ENCODE results near the gene CREB3L1.

DNA sequence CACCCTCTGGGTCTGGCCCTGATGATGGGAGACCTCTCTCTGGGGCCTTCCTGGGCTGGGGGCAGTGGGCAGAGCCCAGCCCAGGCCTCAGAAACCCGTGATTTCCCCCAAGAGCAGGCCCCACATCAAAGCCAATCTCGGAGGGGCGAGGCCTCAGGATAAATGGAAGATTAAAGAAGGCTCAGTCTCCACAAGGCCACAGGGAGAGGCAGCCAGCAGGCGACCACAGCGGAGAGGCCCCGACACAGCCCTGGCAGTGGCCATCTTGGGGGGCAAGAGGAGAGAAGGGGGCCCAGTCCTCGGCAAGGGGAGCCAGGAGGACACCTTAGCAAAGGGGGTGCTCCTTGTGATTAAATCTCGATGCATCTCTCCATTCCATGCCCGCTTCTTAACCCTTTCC lies 12.5 kb upstream of the CREB3L1 start:
- TF ChIP-seq, protein P1, sequence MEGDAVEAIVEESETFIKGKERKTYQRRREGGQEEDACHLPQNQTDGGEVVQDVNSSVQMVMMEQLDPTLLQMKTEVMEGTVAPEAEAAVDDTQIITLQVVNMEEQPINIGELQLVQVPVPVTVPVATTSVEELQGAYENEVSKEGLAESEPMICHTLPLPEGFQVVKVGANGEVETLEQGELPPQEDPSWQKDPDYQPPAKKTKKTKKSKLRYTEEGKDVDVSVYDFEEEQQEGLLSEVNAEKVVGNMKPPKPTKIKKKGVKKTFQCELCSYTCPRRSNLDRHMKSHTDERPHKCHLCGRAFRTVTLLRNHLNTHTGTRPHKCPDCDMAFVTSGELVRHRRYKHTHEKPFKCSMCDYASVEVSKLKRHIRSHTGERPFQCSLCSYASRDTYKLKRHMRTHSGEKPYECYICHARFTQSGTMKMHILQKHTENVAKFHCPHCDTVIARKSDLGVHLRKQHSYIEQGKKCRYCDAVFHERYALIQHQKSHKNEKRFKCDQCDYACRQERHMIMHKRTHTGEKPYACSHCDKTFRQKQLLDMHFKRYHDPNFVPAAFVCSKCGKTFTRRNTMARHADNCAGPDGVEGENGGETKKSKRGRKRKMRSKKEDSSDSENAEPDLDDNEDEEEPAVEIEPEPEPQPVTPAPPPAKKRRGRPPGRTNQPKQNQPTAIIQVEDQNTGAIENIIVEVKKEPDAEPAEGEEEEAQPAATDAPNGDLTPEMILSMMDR (conservative IDR thresholded peaks at IDR 0.05; ENCODE audit: low read length), result no peak
- TF ChIP-seq EZH2phosphoT487 (IDR thresholded peaks at IDR 0.05; ENCODE audit: borderline replicate concordance), result no peak

Data from Loucy (cell line).